ENCODE results near the gene PHGDH.

DNA sequence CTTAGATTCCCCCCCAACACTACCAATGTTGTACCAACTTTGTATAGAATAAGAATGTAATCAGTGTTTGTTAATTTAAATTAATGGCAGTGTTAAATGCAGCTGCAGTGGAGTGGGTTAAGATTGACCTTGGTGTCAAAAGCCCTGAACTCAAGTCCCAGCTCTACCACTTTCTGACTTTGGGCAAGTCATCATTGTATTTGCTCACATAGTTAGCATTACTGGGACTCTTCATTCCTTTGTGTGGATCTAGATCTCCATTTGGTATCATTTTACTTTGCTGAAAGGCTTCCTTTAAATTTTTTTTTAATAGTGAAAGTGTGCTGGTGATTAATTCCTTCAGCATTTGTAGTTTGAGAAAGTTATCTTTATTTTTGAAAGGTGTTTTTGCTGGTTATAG lies 22.2 kb upstream of the PHGDH start:
- TF ChIP-seq, protein P1, sequence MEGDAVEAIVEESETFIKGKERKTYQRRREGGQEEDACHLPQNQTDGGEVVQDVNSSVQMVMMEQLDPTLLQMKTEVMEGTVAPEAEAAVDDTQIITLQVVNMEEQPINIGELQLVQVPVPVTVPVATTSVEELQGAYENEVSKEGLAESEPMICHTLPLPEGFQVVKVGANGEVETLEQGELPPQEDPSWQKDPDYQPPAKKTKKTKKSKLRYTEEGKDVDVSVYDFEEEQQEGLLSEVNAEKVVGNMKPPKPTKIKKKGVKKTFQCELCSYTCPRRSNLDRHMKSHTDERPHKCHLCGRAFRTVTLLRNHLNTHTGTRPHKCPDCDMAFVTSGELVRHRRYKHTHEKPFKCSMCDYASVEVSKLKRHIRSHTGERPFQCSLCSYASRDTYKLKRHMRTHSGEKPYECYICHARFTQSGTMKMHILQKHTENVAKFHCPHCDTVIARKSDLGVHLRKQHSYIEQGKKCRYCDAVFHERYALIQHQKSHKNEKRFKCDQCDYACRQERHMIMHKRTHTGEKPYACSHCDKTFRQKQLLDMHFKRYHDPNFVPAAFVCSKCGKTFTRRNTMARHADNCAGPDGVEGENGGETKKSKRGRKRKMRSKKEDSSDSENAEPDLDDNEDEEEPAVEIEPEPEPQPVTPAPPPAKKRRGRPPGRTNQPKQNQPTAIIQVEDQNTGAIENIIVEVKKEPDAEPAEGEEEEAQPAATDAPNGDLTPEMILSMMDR (conservative IDR thresholded peaks at IDR 0.05) = no peak
- TF ChIP-seq EZH2 (IDR thresholded peaks at IDR 0.05; ENCODE audit: low read depth) = no peak
